GM19372 (cell line): Measurements from ENCODE around the gene TAF11.
"Not testable (repeated sequence)": the region's sequence is repeated elsewhere in the genome, so short reads cannot be mapped to it uniquely, and the experiment has no call there.

ENCODE experiments used
- ATAC-seq: cut with Tn5 transposase; IDR thresholded peaks from one replicate; pipeline ENCODE4 v1.9.1; 2021; ENCODE audit warnings: mild to moderate bottlenecking, low read depth, moderate library complexity; ENCODE audit not compliant: unreplicated experiment

Gene TAF11

DNA sequence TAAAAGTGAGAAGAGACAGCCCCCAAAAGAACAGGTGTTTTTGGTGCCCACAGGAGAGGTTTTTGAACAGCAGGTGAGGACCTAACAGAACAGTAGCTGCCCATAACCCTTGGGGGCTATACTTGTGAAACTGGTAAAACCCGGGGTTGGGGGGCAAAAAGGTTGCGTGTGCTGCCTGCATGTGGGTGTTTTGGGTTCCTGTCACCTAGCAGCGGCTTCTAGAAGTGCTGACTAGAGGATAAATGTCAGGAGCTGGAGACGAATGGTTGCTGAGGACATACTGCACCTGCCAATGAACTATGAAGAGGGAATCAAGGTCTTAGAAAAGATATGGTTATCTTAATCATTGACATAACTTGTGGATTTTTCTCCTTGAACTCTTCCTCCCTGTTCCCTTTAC is 16.0 kb downstream of the TAF11 start:
- ATAC-seq: no peak

DNA sequence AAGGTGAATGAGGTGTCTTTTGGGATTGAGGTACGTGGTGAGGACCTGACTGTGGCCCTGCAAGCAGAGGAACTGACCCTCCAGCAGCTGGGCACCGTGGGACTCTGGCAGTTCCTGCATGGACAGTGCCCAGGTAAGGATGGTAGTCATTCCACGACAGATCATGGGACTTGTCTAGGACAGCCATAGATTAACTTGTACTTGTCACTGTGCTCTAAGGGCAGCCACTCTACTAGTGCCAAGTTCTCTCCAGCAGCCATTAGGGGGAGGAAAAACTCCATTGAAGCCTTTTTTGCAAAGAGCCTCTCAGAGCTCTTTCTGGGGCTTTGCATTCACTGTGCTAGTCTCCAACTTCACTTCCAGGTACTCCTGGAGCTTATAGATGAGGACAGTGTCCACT is 20.4 kb downstream of the TAF11 start:
- no peak for ATAC-seq

DNA sequence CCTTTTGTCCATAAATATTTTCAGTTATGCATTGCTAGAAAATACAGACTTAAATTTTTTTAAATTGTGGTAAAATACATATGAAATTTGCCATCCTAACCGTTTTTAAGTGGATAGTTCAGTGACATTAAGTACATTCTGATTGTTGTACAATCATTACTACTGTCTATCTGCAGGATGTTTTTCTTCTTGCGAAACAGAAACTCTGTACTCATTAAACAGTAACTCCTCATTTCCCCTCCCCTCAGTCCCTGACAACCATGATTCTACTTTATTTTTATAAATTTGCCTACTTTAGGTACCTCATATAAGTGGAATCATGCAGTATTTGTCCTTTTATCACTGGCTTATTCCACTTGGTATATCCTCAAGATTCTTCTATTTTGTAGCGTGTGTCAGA is 21.3 kb downstream of the TAF11 start:
- ATAC-seq: no peak

DNA sequence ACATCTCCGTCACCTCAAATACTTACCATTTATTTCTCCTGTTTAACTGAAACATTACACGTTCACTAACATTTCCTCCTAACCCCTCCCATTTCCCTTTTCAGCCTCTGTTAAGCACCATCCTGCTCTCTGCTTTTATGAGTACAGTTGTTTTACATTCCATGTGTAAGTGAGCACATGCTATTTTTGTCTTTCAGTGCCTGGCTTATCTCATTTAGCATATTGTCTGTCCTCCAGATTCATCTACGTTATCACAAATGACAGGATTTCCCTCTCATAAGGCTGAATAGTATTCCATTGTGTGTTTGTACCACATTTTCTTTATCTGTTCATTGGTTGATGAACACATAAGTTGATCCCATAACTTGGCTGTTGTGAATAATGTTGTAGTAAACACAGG is 22.7 kb downstream of the TAF11 start:
- ATAC-seq: no peak

DNA sequence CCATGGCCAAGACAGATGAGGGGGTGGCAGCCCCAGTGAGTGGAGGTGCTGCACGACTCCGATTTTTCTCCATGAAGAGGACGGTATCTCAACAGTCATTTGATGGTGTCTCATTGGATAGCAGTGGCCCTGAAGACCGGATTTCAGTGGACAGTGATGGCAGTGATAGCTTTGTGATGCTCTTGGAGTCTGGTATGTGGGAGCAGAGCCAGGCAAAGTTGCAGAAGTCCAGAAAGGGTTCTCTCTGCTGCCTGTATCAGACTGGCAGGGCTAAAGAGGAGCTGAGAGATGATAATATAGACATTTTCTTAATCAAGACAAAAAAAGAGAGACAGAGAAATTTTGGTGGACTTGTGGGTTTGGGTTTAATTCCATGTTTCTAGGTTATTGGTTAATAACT is 23.8 kb downstream of the TAF11 start:
- ATAC-seq: no peak

DNA sequence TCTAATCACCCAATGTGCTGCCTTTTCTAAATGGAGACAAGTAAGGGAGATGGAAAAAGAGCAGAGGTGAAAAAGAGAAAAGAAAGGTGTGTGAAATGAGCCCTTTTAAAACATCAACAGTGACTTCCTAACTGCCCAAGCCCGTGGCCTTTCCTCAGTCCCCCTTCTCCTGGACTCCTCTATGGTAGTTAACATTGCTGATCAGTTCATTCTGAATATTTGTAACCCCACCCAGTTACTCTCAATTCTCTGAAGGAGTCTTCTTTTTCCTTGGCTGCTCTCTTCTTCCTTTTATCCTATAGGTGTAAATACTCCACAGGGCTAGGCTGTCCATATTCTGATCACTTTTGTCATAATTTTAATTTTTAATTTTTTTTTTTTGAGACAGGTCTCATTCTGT is 27.1 kb downstream of the TAF11 start:
- no peak for ATAC-seq

DNA sequence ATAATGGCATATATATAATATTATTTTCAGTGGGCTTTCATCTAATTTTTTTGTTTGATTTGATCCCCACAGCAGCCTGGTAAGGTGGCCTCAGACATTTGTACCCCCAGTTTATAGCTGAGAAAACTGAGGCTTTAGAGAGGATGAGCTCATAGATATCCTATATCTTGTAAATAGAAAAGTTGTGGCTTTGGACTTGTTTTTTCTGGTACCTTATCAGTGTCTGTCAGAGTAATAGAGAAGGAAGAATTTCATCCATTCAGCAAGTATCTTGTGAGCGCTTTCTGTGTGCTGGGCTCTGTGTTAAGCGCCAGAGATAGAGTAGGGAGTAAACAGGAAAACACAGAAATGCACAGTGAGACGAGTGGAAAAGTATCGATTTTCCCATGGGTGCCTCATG is 27.9 kb downstream of the TAF11 start:
- no peak for ATAC-seq

DNA sequence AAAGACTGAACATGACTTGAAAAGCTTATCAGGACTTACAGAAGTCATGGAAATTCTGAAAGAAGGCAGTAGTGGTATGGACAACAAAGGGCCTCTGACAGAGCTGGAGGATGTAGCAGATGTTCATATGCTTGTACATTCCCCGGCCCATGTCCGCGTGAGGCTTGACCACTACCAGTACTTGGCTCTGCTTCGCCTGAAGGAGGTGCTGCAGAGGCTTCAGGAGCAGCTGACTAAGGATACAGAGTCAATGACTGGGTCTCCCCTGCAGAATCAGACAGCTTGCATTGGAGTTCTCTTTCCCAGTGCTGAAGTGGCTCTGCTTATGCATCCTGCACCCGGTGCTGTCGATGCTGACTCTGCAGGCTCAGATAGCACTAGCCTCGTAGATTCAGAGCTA is 29.2 kb downstream of the TAF11 start:
- no peak for ATAC-seq

DNA sequence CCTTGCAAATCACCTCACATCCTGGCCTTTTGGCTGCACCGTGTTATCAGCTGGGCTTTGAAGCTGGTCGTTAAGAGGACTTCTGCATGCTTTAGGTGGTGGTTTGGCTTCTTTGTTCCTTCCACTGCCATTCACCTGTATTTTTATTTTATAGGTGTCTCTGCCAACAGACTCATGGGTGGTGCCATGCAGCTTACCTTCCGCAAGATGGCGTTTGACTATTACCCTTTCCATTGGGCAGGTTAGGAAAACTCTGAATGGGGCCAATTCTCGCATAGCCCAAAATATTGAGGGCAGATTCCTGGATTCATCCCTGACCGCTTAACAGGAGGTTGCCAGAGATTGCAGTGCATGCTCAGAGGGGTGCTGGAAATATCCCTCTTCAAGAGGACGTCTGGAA is 32.4 kb downstream of the TAF11 start:
- ATAC-seq: no peak

DNA sequence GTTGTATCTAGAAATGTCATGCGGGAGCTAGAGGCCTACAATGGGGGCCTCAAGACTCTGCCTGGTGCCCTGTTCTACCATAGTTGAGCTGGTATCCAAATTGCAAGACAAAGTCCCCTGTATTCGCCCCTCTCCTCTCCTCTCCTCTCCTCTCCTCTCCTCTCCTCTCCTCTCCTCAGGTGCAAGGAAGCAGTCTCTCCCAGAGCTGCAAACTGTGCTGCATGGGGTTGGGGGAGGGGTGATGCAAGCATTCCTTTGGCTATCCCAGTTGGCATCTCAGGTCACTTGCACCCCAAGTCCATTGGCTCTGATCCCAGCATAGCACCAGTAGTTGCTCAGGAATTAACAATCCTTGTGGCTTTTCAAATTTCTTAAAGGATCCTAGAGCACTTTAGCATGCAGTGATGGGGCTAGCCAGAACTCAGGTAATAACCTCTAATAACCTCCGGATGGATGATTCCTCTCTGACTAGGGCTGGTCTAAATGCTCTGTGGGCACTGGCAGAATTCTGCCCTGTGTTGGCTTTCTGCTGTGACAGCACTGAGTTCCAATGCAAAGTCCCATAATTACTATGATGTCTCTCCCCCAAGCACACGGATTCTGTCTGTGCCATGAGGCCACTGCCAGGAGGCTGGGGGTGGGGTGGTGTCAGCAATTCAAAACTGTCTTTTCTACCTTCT is 35.3 kb downstream of the TAF11 start:
- no peak for ATAC-seq

DNA sequence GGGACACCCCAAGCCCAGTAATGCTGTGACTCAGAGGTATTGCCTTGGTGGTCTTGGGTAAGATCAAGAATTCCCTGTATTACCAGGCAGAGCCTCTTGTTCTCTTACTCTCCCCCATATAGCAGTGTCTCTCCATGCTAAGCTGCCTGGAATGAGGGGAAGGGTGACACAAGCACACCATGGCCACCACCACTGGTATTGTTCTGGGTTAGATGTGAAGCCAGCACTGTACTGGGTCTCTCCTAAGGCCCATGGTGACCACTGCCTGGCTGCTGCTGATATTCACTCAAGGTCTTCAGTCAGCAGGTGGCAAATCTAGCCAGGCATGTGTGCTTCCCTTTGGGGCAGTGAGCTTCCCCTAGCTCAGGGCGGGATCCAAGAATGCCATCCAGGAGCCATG is 36.5 kb downstream of the TAF11 start:
- no peak for ATAC-seq

DNA sequence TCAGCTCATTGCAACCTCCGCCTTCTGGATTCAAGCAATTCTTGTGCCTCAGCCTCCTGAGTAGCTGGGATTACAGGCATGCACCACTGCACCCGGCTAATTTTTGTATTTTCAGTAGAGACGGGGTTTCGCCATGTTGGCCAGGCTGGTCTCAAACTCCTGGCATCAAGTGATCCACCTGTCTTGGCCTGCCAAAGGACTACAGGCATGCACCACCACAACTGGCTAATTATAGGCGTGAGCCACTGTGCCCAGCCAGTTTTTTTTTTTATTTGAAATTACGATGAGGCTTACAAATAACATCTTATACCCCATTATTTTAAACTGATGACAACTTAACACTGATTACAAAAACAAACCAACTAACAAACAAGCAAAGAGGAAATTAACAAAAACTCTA is 38.8 kb downstream of the TAF11 start:
- ATAC-seq: not testable (repeated sequence)

DNA sequence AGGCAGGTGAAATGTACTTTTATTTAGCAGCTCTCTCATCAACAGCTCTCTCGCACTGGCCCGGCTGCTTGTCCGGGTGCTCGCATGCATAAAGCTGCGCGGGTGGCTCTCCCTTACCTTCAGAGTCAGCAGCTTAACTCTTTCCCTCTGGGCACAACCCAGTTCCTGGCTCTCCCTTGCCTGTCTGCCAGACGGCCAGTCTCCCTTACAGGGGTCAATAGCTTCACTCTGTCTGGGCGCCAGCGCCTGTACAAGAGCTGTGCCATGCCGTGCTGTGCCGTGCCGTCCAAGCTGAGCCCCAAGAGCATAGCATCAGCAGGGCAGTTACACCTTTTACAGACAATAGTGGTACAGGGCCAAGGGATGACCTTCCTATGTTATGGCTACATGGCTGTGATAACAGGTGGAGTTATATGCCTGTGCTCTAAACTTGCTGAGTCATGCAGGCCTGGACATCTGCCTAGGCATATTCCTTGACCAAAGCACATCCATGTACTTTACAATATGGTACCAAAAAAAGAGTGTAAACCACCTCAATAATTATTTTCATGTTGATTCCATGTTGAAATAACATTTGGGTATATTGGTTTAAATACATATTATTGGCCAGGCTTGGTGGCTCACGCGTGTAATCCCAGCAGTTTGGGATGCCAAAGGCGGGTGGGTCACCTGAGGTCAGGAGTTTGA is 48.0 kb downstream of the TAF11 start:
- ATAC-seq: no peak

DNA sequence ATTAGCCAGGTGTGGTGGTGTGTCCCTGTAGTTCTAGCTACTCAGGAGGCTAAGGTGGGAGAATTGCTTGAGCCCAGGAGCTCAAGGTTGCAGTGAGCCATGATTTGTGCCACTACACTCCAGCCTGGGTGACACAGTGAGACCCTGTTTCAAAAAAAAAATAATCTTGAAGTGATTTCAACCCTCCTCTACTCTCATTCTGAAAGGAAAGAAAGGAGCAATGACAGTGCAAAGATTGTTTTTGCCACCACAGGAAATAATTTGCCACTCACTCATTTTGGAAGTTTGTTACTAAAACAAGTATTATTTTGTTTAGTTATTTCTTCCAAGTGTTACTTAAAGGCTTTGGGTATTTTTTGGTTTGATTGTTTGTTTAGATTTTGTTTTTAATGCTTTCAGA is 50.3 kb downstream of the TAF11 start:
- ATAC-seq: no peak

DNA sequence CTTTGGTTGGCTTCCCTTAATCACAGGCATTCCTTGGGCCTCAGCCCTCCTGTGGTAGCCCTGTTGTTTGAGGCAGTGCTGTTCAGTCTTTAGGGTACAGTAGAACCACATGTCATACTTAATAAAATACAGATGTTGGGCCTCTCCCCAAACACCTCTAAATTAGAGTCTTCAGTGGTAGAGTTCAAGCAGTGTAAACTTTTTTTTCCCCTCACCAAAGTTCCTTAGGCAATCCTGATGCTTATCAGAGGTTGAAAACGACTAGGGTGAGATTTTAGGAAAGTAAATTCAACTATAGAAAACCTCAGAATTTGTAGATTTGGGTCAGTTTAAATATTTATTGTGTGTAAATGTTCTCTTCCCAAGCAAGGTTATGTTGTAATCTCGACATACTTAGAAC is 51.4 kb downstream of the TAF11 start:
- ATAC-seq: no peak

DNA sequence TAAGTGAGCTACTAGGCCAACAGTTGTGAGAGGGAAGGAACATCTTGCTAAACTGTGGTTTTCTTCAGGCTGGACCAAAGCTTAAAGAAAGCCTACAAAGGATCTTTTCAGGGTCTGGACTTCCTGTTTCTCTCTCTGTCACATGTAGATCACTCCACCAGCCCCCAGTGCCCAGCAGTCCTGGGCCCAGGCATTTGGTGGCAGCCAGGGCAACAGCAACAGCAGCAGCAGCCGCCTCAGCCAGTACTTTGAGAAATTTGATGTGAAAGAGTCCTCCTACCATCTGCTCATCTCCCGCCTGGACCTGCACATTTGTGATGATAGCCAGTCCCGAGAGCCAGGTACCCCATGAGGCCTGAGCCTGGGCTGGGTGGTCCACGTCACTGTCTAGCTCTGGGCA is 51.8 kb downstream of the TAF11 start:
- no peak for ATAC-seq

DNA sequence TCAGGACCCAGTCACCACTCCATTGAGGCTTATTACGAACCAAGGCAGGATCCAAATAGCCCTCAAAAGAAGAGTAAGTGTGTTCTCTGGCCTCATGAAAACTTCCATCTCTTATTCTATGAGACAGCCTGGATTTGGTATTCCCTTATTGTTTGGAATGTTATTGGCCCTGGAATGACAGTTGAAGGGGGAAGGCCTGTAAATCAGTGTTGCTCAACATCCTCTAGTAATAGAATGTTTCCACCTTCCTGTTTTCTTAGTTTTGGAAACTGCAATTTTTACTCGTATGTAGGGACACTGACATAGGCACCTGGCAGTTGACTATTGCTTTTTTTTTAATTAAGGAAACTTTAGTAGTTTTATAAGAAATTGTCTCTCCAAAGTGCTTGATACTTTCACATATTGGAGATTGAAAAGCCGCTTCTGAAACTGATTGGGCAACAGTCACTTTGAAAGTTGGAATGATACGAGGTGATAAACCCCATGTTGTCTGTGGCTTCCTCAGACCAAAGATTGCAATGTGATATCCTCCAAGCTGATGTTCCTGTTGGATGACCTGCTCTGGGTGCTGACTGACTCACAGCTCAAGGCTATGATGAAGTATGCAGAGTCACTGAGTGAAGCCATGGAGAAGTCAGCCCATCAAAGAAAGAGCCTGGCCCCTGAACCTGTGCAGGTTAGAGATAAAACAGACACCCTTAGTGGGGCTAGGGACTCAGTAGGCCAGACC is 52.9 kb downstream of the TAF11 start:
- no peak for ATAC-seq

DNA sequence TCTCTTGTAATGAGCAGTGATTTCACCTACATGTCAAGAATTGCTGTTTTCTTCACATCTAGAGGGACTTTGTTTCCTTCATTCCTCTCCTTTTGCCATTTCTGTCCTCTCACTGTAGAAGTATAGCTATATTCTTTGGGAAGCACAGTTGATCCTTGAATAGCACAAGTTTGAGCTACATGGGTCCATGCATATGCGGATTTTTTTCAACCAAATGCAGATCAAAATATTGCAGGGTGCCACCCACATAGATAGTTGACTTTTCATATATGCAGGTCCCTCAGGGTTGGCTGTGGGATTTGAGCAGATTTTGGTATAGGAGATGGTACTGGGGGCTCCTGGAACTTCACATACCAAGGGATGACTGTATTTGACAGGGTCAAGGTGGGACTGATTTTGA is 54.9 kb downstream of the TAF11 start:
- no peak for ATAC-seq

DNA sequence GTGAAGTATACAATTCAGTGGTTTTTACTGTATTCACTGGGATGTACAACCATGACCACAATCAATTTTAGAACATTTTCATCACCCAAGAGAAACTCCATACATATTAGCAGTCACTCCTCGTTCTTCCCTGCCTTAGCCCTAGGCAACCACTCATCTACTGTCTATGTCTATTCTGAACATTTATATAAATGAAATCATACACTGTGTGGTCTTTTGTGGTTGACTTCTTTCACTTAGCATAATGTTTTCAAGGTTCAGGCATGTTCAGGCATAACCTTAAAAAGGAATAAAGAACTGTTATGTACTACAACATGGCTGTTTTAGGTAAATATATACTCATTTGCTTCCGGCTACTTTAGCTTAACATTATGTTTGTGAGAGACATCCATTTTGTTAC is 58.7 kb downstream of the TAF11 start:
- no peak for ATAC-seq
